Lower leg skin (tissue), 3 donors: Measurements from ENCODE around the gene GLOD5.

Experiments
- CTCF ChIP-seq, 3 donors: fragments of 450-650 bp; IDR thresholded peaks; one replicate each; pipeline ENCODE4 v1.5.1; 2016; ENCODE audit warnings: antibody characterized with exemption in 3 of 3, mild to moderate bottlenecking in 3 of 3, moderate library complexity in 2 of 3
- POLR2A ChIP-seq, 2 donors: fragments of 450-650 bp; IDR thresholded peaks; one replicate each; pipeline ENCODE4 v1.6.1; 2016 to 2017; ENCODE audit warnings: antibody characterized with exemption in 2 of 2, mild to moderate bottlenecking in 1 of 2, moderate library complexity in 1 of 2

- TF ChIP-seq CTCF (IDR thresholded peaks at IDR 0.05) = no peak
- no peak for TF ChIP-seq POLR2A (IDR thresholded peaks at IDR 0.05)
Measured at GRCh38 chrX:48713847-48714246, 47.7 kb upstream of the GLOD5 start.
